Activated CD4-positive, alpha-beta T cell treated with anti-CD3 and anti-CD28 coated beads, Interleukin-2, amount 10 ng/mL, durations not matched to agents 7 days and 5 days (primary cell): ENCODE data around the gene ZNF559. TPM values are rescaled to one million over a fixed set of nuclear protein-coding genes. Genes with fewer than 3 reads are reported as not detected.
A peak's percentile ranks its signal among the peaks of the same experiment; 100 is the strongest.
"Not testable (repeated sequence)": the region's sequence is repeated elsewhere in the genome, so short reads cannot be mapped to it uniquely, and the experiment has no call there.

Experiments used
- CTCF ChIA-PET: fragments of 350-600 bp; sonication (Branson Sonifier 250); formaldehyde crosslinking; loops from one replicate; lab custom pipeline; 2021; ENCODE audit warnings: antibody characterized with exemption; lab: Charles Lee
- POLR2A ChIA-PET: fragments of 350-600 bp; sonication (Branson Sonifier 250); formaldehyde crosslinking; loops from one replicate; lab custom pipeline; 2021; ENCODE audit warnings: antibody characterized with exemption; lab: Charles Lee
- DNase-seq: peaks from one replicate; pipeline ENCODE4 v3.0.0-alpha.2; 2020
- H3K27ac Mint-ChIP-seq: one replicate; pipeline ENCODE4 v1.8.0; 2021; ENCODE audit warnings: mild to moderate bottlenecking, moderate library complexity, mixed read lengths
- H3K27me3 Mint-ChIP-seq: one replicate; pipeline ENCODE4 v1.8.0; 2021; ENCODE audit warnings: mixed read lengths
- H3K36me3 Mint-ChIP-seq: one replicate; pipeline ENCODE4 v1.8.0; 2021; ENCODE audit warnings: low read depth, mixed read lengths
- H3K4me1 Mint-ChIP-seq: one replicate; pipeline ENCODE4 v1.8.0; 2021; ENCODE audit warnings: mixed read lengths
- H3K4me3 Mint-ChIP-seq: one replicate; pipeline ENCODE4 v1.8.0; 2021; ENCODE audit warnings: mild to moderate bottlenecking, moderate library complexity, mixed read lengths
- H3K9me3 Mint-ChIP-seq: one replicate; pipeline ENCODE4 v1.8.0; 2021; ENCODE audit warnings: mixed read lengths
- total RNA-seq, 2 experiments: library from RNA; stranded (reverse); gene quantifications; one replicate each; pipeline ENCODE4 v1.2.3, GENCODE V29; 2021

The ZNF559 gene
- total RNA-seq, 2 experiments from 2014 or later, result 14.2 to 15.2 TPM

DNA sequence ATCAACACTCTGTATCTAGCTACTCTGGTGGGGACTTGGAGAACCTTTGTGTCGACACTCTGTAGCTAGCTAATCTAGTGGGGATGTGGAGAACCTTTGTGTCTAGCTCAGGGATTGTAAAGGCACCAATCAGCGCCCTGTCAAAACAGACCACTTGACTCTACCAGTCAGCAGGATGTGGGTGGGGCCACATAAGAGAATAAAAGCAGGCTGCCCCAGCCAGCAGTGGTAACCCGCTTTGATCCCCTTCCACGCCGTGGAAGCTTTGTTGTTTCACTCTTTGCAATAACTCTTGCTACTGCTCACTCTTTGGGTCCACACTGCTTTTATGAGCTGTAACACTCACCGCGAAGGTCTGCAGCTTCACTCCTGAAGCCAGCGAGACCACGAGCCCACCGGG, 1.8 kb upstream of the ZNF559 start:
- H3K4me3 Mint-ChIP-seq, result peak overlapping the region; percentile 6
- DNase-seq, H3K27me3 Mint-ChIP-seq, H3K27ac Mint-ChIP-seq, POLR2A ChIA-PET, CTCF ChIA-PET: not testable (repeated sequence)
- peaks cover 31% of the 10 kb centered on the region for H3K4me1 Mint-ChIP-seq
- peaks cover 33% of the 10 kb centered on the region for H3K9me3 Mint-ChIP-seq
- peaks cover 37% of the 10 kb centered on the region for H3K36me3 Mint-ChIP-seq

DNA sequence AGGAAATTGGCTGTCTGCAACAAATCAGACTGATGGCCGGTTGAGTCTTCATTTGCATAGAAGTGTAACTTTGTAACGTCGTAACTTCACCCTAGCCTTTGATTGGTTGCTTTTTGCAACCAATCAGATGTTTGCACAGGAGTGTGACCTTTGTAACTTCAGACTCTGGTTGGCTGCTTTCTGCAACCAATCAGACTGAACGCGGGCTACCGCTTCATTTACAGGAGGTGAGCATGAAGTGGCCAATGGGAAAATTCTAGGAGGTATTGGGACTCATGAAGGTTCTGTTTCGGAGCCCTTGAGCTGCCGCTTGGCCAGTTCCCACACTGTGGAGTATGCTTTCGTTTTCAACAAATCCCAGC, 441 bp upstream of the ZNF559 start:
- peak overlapping the region; percentile 85 for H3K4me3 Mint-ChIP-seq
- peak; percentile 61 for DNase-seq
- CTCF ChIA-PET, result interaction anchor here (1.1 to 1.2 kb wide), 3 partner anchors 10 to 142 kb away, joined by 3 to 5 read pairs (median 4); no protein-coding TSS in a partner anchor
- peaks cover 33% of the 10 kb centered on the region for H3K4me1 Mint-ChIP-seq
- POLR2A ChIA-PET, result interaction anchor here (0.6 kb wide), 2 partner anchors 12 to 283 kb away, joined by 3 read pairs; no protein-coding TSS in a partner anchor
- H3K9me3 Mint-ChIP-seq, result peaks cover 38% of the 10 kb centered on the region
- H3K36me3 Mint-ChIP-seq, result peaks cover 49% of the 10 kb centered on the region
- H3K27ac Mint-ChIP-seq, result peak overlapping the region; percentile 94
- no peaks in the 10 kb centered on the region for H3K27me3 Mint-ChIP-seq

DNA sequence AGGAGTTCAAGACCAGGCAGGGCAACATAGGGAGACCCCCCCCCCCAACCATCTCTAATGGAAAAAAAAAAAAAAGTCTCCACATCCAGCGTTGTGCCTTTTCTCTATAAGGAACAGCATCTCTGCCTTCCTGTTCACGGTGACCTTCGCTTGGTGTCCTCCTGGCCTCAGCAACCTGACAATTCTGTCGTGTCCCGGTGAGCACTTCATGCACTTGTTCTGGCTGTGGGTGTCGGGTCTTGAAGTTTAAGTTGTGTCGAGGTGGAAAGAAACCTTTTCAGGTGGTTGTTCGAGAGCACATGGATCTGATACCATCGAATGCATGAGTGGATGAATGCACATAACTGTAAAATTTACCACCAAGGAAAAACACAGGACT, 594 bp downstream of the ZNF559 start:
- ChIA-PET POLR2A (no interaction called here), CTCF (interaction anchor here (1.2 kb wide), 1 partner anchor 11 kb away, joined by 5 read pairs; no protein-coding TSS in a partner anchor)
- H3K4me1 Mint-ChIP-seq, result peaks cover 33% of the 10 kb centered on the region
- H3K4me3 Mint-ChIP-seq, result peak overlapping the region; percentile 85
- H3K9me3 Mint-ChIP-seq, result peaks cover 46% of the 10 kb centered on the region
- no peak for DNase-seq
- peaks cover 55% of the 10 kb centered on the region for H3K36me3 Mint-ChIP-seq
- peak overlapping the region; percentile 94 for H3K27ac Mint-ChIP-seq
- no peaks in the 10 kb centered on the region for H3K27me3 Mint-ChIP-seq

DNA sequence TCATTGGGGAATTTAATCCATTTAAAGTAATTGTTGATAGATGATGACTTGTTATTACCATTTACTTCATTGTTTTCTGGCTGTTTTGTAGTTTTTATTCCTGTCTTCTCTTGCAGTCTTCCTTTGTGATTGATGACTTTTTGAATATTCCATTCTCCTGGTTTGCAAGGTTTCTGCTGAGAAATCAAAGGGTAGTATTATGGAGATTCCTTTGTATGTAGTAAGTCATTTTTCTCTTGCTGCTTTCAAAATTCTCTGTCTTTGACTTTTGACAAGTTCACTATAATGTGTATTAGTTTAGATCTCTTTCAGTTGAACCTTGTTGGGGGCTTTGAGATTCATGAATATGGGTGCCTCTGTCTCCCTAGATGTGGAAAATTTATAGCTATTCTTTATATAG, 6.0 kb downstream of the ZNF559 start:
- Mint-ChIP-seq H3K36me3 (peaks cover 71% of the 10 kb centered on the region), H3K9me3 (peaks cover 57% of the 10 kb centered on the region), H3K27ac (no peak overlapping the region), H3K27me3 (no peaks in the 10 kb centered on the region), H3K4me1 (peaks cover 8% of the 10 kb centered on the region), H3K4me3 (no peak overlapping the region)
- POLR2A ChIA-PET, result no interaction called here
- no peak for DNase-seq
- CTCF ChIA-PET, result no interaction called here

DNA sequence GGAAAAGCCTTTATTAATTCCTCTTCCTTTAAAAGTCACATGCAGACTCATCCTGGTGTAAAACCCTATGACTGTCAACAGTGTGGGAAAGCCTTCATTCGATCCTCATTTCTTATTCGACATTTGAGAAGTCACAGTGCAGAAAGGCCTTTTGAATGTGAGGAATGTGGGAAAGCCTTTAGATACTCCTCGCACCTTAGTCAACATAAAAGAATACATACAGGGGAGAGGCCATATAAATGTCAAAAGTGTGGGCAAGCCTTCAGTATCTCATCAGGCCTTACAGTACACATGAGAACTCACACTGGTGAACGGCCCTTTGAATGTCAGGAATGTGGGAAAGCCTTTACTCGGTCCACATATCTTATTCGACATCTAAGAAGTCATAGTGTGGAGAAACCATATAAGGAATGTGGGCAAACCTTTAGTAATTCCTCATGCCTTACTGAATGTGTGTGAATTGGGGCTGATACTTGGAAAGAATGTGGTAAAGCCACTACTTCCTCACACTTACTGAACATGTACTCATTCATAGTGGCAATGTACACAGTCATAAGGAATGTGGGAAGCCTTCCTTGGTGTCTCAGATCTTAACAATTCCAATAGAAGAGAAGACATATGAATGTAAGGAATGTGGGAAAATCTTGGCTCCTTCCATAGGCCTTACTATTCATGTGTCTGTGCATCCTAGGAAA, 18.8 kb downstream of the ZNF559 start:
- H3K27me3 Mint-ChIP-seq, result no peaks in the 10 kb centered on the region
- peaks cover 67% of the 10 kb centered on the region for H3K9me3 Mint-ChIP-seq
- no peak for DNase-seq
- H3K4me3 Mint-ChIP-seq, result no peak overlapping the region
- ChIA-PET POLR2A (no interaction called here), CTCF (no interaction called here)
- no peak overlapping the region for H3K27ac Mint-ChIP-seq
- no peaks in the 10 kb centered on the region for H3K4me1 Mint-ChIP-seq
- peaks cover 64% of the 10 kb centered on the region for H3K36me3 Mint-ChIP-seq

DNA sequence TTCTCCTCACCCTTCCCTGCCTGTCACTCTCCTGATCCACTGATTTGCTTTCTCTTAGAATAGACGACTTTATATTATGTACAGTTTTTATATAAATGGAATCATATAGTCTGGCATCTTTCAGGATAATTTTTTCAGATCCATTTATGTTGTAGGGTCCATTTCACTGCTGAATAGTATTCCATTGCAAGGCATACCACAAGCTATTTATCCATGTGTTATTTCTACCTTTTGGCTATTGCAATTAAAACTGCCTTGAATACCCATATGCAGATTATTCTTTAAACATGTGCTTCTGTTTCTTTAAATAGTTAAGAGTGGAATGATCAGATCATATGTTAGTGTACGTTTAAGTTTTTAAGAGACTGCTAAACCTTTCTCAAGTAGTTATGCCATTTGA, 21.0 kb downstream of the ZNF559 start:
- ChIA-PET CTCF (no interaction called here), POLR2A (no interaction called here)
- Mint-ChIP-seq H3K36me3 (peaks cover 44% of the 10 kb centered on the region), H3K9me3 (peaks cover 67% of the 10 kb centered on the region), H3K27ac (no peak overlapping the region), H3K27me3 (no peaks in the 10 kb centered on the region), H3K4me1 (no peaks in the 10 kb centered on the region), H3K4me3 (no peak overlapping the region)
- DNase-seq, result no peak

DNA sequence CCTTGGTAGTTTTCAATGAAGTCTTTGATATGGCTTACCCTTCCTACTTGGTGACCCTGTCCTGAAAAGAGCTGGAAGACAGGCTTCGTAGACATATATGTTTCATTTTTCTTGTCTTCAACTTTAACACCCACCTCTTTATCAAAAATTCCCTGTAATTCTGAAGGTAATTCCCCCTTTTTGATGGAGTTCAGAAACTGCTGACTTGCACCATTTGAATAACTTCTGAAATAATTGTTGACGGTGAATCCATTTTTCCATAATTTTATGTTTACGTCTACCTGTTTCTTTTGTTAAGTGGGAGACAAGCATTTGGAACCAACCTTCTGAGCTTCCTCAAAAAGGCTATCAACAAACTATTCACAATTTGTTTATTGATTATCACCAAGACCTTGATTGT, 24.3 kb downstream of the ZNF559 start:
- Mint-ChIP-seq H3K9me3 (peaks cover 58% of the 10 kb centered on the region), H3K27me3 (no peaks in the 10 kb centered on the region), H3K4me3 (no peak overlapping the region), H3K36me3 (peaks cover 22% of the 10 kb centered on the region), H3K27ac (no peak overlapping the region), H3K4me1 (no peaks in the 10 kb centered on the region)
- DNase-seq, result no peak
- POLR2A ChIA-PET, result no interaction called here
- CTCF ChIA-PET, result no interaction called here

DNA sequence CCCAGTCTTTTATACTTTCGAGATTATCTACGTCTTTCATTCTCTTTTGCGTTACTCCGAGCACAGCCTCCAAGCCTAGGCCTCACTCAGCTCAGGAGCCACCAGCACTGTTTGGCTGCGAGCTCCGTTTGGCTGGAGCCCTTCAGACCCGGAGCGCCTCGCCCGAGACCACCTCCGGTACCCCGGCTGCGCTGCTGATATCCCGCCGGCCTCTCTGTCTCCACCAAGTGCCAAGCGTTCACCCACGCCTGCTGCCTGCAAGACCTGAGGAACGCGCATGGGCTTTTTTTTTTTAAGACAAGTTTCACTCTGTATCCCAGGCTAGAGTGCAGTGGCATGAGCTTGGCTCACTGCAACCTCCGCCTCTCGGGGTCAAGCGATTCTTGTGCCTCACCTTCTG, 24.7 kb downstream of the ZNF559 start:
- Mint-ChIP-seq H3K4me3 (no peak overlapping the region), H3K27me3 (no peaks in the 10 kb centered on the region), H3K9me3 (peaks cover 56% of the 10 kb centered on the region), H3K4me1 (no peaks in the 10 kb centered on the region), H3K27ac (no peak overlapping the region), H3K36me3 (peaks cover 18% of the 10 kb centered on the region)
- ChIA-PET POLR2A (no interaction called here), CTCF (no interaction called here)
- DNase-seq, result no peak

DNA sequence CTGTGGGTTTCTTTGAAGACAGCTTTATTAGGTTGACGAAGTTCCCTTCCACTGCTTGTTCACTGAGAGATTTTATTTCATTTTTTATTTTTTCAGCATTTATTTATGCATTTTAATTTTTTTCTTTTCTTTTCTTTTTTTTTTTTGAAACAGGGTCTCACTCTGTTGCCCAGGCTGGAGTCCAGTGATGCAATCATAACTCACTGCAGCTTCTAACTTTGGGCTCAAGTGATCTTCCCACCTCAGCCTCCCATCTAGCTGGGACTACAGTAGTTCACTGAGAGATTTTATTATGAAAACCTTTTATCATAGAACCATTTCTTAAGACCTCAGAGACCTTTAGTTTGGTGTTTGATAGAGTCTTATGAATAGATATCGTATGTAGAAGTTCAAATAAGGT, 28.5 kb downstream of the ZNF559 start:
- ChIA-PET POLR2A (no interaction called here), CTCF (no interaction called here)
- Mint-ChIP-seq H3K9me3 (peaks cover 47% of the 10 kb centered on the region), H3K27me3 (no peaks in the 10 kb centered on the region), H3K36me3 (peaks cover 7% of the 10 kb centered on the region), H3K27ac (no peak overlapping the region), H3K4me1 (no peaks in the 10 kb centered on the region), H3K4me3 (no peak overlapping the region)
- DNase-seq, result no peak

DNA sequence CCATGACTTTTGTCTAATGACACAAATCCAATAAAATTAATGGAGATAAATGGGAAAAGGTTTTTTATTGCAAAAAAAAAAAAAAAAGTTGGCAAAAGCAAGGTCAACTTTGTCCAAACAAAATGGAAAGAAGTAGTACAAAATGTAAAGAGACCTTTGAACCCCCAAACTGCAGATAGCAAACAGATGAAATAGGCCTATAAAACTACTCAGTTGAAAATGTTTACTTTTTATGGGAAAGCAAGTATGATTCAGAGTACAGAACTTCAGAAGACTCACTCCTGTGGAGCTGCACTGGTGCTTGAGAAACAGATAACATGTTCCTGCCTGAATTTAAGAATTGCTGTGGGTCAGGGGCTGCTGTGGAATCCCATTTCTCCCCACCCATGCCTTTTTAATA, 29.0 kb downstream of the ZNF559 start:
- H3K27ac Mint-ChIP-seq, result no peak overlapping the region
- H3K36me3 Mint-ChIP-seq, result peaks cover 13% of the 10 kb centered on the region
- no peak for DNase-seq
- peaks cover 49% of the 10 kb centered on the region for H3K9me3 Mint-ChIP-seq
- POLR2A ChIA-PET, result interaction anchor here (0.6 kb wide), 1 partner anchor 158 kb away, joined by 3 read pairs; no protein-coding TSS in a partner anchor
- H3K4me1 Mint-ChIP-seq, result no peaks in the 10 kb centered on the region
- CTCF ChIA-PET, result interaction anchor here (0.6 kb wide), 1 partner anchor 220 kb away, joined by 3 read pairs; no protein-coding TSS in a partner anchor
- no peaks in the 10 kb centered on the region for H3K27me3 Mint-ChIP-seq
- H3K4me3 Mint-ChIP-seq, result no peak overlapping the region

DNA sequence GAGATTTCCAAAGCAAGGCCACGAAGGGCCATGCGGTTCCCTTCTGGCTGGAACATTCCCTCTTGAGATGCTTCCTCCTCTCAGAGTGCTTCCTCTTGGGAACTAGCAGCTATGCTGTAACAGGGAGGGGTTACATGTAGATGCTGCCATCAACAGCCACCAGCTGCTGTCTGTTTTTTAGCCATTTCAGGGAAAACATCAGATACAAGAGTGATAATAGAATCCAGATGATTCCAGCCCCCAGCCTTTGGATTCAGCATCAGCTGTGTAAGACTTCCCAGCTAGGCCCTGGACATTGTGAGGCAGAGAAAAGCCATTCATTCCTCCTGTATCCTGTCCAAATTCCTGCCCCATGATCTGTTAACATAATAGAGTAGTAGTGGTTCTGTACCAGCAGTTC, 30.7 kb downstream of the ZNF559 start:
- DNase-seq, result no peak
- H3K27me3 Mint-ChIP-seq, result no peaks in the 10 kb centered on the region
- ChIA-PET POLR2A (no interaction called here), CTCF (no interaction called here)
- H3K4me3 Mint-ChIP-seq, result no peak overlapping the region
- H3K27ac Mint-ChIP-seq, result no peak overlapping the region
- peaks cover 18% of the 10 kb centered on the region for H3K36me3 Mint-ChIP-seq
- H3K4me1 Mint-ChIP-seq, result no peaks in the 10 kb centered on the region
- peaks cover 40% of the 10 kb centered on the region for H3K9me3 Mint-ChIP-seq

DNA sequence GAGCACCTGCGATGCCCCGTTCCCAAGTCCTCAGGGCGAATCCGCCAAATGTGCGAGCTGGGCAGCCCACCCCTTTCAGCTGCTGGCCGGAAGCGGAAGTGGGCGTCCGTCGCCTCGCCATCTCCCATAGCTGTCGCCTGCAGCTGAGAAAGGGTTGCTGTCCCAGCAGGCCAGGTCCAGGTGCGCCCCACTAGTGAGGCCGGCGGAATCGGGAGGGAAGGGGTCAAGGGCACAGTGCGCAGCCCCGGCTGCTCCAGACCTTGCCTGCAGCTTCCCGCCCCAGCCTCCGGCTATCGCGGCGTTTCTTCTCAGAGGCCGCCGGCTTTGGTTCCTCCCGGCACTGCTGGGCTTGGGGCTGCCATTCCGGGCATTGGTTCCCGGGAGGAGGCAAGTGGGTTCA, 38.9 kb downstream of the ZNF559 start, which contains the start of gene ZNF177:
Gene ZNF177 (plus strand): TSS at position 109 of the 400 bp plus-strand sequence. CDS start 15,299 bp downstream, outside the sequence.
- no peak within 1 kb of the TSS for H3K4me3 Mint-ChIP-seq
- DNase-seq, result no peak
- CTCF ChIA-PET, result no interaction called here
- H3K4me1 Mint-ChIP-seq, result peaks cover 4% of the 10 kb centered on the region
- peaks cover 47% of the 10 kb centered on the region for H3K9me3 Mint-ChIP-seq
- POLR2A ChIA-PET, result no interaction called here
- peaks cover 6% of the 10 kb centered on the region for H3K27me3 Mint-ChIP-seq
- peaks cover 16% of the 10 kb centered on the region for H3K36me3 Mint-ChIP-seq
- no peak within 1 kb of the TSS for H3K27ac Mint-ChIP-seq

DNA sequence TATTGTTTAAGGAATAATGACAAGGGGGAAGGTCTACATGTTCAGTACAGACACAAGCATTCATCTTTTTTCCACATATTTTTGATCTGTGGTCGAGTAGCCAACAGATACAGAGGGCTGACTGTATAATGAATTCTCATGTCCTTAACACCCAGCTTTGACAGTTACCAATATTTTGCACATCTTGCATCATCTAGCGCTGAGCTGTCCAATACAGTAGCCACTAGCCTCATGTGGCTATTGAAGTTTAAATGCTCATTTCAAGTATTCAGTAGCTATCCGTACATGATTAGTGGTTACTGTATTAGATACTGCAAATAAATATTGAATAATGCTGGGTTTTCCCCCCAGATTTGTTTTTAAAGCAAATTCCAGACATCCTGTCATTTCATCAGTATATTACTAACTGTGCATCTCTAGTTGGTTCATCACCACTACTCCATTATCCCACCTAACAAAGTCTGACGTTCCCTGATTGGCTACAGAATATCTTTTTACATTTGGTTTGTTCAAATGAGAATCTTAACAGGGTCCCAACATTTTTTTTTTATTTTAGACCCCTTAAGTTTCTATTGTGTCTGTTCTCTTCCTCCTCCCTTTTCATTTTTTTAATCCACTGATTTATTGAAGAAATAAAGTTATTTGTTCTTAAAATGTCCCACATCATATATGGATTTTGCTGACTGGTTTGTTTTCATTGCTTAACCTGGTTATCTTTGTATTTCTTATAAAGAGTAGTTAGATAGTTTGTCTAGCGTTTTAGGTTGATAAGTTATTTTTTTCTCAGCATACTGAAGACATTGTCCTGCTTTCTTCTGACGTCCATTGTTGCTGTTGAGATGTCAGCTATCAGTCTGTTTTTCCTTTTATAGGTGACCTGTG, 47.0 kb downstream of the ZNF559 start:
- DNase-seq, result no peak
- no peaks in the 10 kb centered on the region for H3K4me1 Mint-ChIP-seq
- no peak overlapping the region for H3K4me3 Mint-ChIP-seq
- H3K27ac Mint-ChIP-seq, result no peak overlapping the region
- ChIA-PET CTCF (no interaction called here), POLR2A (no interaction called here)
- no peaks in the 10 kb centered on the region for H3K27me3 Mint-ChIP-seq
- peaks cover 1% of the 10 kb centered on the region for H3K36me3 Mint-ChIP-seq
- peaks cover 50% of the 10 kb centered on the region for H3K9me3 Mint-ChIP-seq
